OCI-LY7 (cell line): Measurements from ENCODE around the gene CASK. TPM values are rescaled to one million over a fixed set of nuclear protein-coding genes. Genes with fewer than 3 reads are reported as not detected.

Experiments used
- BruUV-seq: library from RNA; stranded (reverse); fragments of 400-500 nt; replicated peaks from 2 replicates; lab custom pipeline; 2021; lab: Mats Ljungman, UMichigan
- CTCF ChIA-PET: fragments of 300-600 bp; sonication (Branson Sonifier 250); formaldehyde crosslinking; loops from one replicate; lab custom pipeline; 2022; ENCODE audit warnings: antibody characterized with exemption; ENCODE audit not compliant: unreplicated experiment; lab: Charles Lee
- POLR2A ChIA-PET: fragments of 300-600 bp; sonication (Branson Sonifier 250); formaldehyde crosslinking; loops from one replicate; lab custom pipeline; 2022; ENCODE audit warnings: antibody characterized with exemption; lab: Charles Lee
- DNase-seq: peaks from one replicate; pipeline ENCODE4 v3.0.0-alpha.2; 2015; ENCODE audit warnings: low spot score
- H2AFZ ChIP-seq: fragments of 200-600 bp; sonication (generic), shearing (Covaris generic); 2 replicates; pipeline ENCODE4 v1.6.1; 2014; ENCODE audit warnings: mild to moderate bottlenecking, antibody characterized with exemption, low read length, moderate library complexity
- H3K27ac ChIP-seq: fragments of 200-600 bp; sonication (generic); 2 replicates; pipeline ENCODE4 v1.5.1; 2014; ENCODE audit warnings: mixed run types, low read depth, mild to moderate bottlenecking, moderate library complexity, low read length, inconsistent platforms; ENCODE audit not compliant: poor library complexity, severe bottlenecking
- H3K36me3 ChIP-seq: fragments of 200-600 bp; sonication (generic); 2 replicates; pipeline ENCODE4 v1.6.1; 2014; ENCODE audit warnings: mild to moderate bottlenecking, antibody characterized with exemption, low read length, moderate library complexity, mixed read lengths; ENCODE audit not compliant: insufficient read depth
- H3K4me1 ChIP-seq: fragments of 200-600 bp; sonication (generic); 2 replicates; pipeline ENCODE4 v1.5.1; 2014; ENCODE audit warnings: mild to moderate bottlenecking, low read length; ENCODE audit not compliant: insufficient read depth, poor library complexity, severe bottlenecking
- H3K4me2 ChIP-seq: fragments of 200-600 bp; sonication (generic); 2 replicates; pipeline ENCODE4 v1.6.1; 2014; ENCODE audit warnings: mild to moderate bottlenecking, low read length
- H3K4me3 ChIP-seq: fragments of 200-600 bp; sonication (generic); 2 replicates; pipeline ENCODE4 v1.5.1; 2014; ENCODE audit warnings: mild to moderate bottlenecking, low read depth, low read length; ENCODE audit not compliant: poor library complexity, severe bottlenecking
- H3K79me2 ChIP-seq: fragments of 200-600 bp; sonication (generic); 2 replicates; pipeline ENCODE4 v1.6.1; 2016; ENCODE audit warnings: low read depth, mild to moderate bottlenecking, low read length, moderate library complexity, mixed read lengths; ENCODE audit not compliant: insufficient read depth
- H3K9me2 ChIP-seq: fragments of 200-600 bp; sonication (generic); 2 replicates; pipeline ENCODE4 v1.6.1; 2016; ENCODE audit warnings: mild to moderate bottlenecking, low read length, mixed read lengths; ENCODE audit not compliant: insufficient read depth
- H3K9me3 ChIP-seq: fragments of 200-600 bp; sonication (generic); 2 replicates; pipeline ENCODE4 v1.6.1; 2014; ENCODE audit warnings: mild to moderate bottlenecking, mixed run types, low read length, mixed read lengths
- H4K20me1 ChIP-seq: fragments of 200-600 bp; sonication (generic); 2 replicates; pipeline ENCODE4 v1.6.1; 2014; ENCODE audit warnings: mild to moderate bottlenecking, antibody characterized with exemption, low read length, moderate library complexity, mixed read lengths; ENCODE audit not compliant: insufficient read depth
- EZH2phosphoT487 ChIP-seq: fragments of 200-600 bp; sonication (generic); IDR thresholded peaks from 2 replicates; pipeline ENCODE4 v1.6.1; 2018; ENCODE audit warnings: low read depth, borderline replicate concordance, mild to moderate bottlenecking, mixed run types, antibody characterized with exemption, low read length, moderate library complexity, mixed read lengths
- intact Hi-C: fragments of 100-400 bp; cut with micrococcal nuclease; formaldehyde crosslinking; loops from one replicate; pipeline ENCODE4 v1.10.0; 2022; ENCODE audit not compliant: unreplicated experiment
- total RNA-seq, 2 experiments: library from RNA; depleted of rRNA in 1 of 2; stranded (reverse); fragments of >200 nt in 1 of 2; shearing (Covaris generic) in 1 of 2; gene quantifications; 2 replicates each; pipeline ENCODE4 v1.2.3, GENCODE V29; 2014 to 2022
- TF ChIP-seq, protein P1 (sequence below): fragments of 200-600 bp; sonication (generic); conservative IDR thresholded peaks from 2 replicates; pipeline ENCODE4 v1.5.1; 2014; ENCODE audit warnings: mild to moderate bottlenecking, antibody characterized with exemption, low read length, moderate library complexity, mixed read lengths

Gene CASK
- total RNA-seq, 2 experiments from 2014 or later: 18.6 to 29.4 TPM

DNA sequence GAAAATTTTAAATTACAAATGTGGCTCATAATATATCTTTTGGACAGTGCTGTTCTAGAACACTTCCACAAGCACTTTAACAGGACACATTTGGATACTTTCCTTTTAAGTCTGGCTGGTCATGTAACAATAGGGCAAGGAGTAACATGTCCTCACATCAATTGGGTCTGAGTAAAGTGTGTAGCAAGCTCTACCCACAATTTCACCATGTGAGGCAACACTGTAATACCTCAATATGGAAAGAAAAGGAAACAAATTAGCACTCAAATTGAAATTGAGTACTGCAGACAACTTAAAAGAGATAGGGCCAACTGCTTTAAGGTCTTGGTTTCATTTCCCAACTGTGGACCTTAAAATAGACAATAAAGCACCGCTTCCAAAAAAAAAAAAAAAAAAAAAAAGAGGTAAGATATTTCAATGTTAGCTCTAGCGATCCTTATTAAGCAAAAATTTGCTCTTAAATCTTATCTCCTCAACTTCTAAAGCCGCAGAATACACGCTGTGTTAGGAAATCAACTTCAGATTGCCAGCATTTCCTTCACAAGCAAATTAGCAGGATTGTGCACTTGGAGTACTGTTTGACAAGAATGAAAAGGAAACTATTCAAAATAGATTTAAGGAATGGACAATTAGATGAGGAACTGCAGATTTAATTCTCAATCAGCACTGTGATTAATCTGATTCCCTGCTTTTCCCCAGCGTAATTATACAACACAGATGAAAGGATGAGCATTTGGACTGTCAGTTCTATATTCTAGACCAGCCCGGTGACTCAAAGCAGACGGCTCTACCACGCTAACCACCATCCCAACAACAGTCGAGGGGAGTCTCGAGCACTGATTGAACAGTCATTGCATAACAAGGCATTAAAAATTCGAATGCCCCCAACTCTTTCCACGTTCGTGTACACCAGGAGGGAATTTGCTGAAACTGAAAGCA is 1.6 kb downstream of the CASK start:
- Histone ChIP-seq H3K4me2 (peak overlapping the region; percentile 71), H3K79me2 (peaks cover 54% of the 10 kb centered on the region), H4K20me1 (no peaks in the 10 kb centered on the region), H3K9me2 (no peaks in the 10 kb centered on the region), H3K36me3 (no peaks in the 10 kb centered on the region), H3K9me3 (no peaks in the 10 kb centered on the region), H3K4me1 (peaks cover 19% of the 10 kb centered on the region), H3K4me3 (peak overlapping the region; percentile 84), H2AFZ (peak overlapping the region; percentile 39; the same call in 1 of the 2 replicates), H3K27ac (peak overlapping the region; percentile 44)
- POLR2A ChIA-PET: interaction anchor here (0.6 to 1.0 kb wide), 3 partner anchors 54 to 645 kb away, joined by 3 to 6 read pairs (median 4); no protein-coding TSS in a partner anchor
- CTCF ChIA-PET: interaction anchor here (0.5 to 0.7 kb wide), 2 partner anchors 363 to 876 kb away, joined by 3 to 13 read pairs; no protein-coding TSS in a partner anchor
- intact Hi-C loops: loop anchor here (5.0 kb wide), 2 partner anchors 124 to 1021 kb away; no protein-coding TSS in a partner anchor
- BruUV-seq: TSS peak; percentile 64
- peak; percentile 20 for DNase-seq
- no peak for TF ChIP-seq EZH2phosphoT487
- TF ChIP-seq, protein P1, sequence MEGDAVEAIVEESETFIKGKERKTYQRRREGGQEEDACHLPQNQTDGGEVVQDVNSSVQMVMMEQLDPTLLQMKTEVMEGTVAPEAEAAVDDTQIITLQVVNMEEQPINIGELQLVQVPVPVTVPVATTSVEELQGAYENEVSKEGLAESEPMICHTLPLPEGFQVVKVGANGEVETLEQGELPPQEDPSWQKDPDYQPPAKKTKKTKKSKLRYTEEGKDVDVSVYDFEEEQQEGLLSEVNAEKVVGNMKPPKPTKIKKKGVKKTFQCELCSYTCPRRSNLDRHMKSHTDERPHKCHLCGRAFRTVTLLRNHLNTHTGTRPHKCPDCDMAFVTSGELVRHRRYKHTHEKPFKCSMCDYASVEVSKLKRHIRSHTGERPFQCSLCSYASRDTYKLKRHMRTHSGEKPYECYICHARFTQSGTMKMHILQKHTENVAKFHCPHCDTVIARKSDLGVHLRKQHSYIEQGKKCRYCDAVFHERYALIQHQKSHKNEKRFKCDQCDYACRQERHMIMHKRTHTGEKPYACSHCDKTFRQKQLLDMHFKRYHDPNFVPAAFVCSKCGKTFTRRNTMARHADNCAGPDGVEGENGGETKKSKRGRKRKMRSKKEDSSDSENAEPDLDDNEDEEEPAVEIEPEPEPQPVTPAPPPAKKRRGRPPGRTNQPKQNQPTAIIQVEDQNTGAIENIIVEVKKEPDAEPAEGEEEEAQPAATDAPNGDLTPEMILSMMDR: no peak

DNA sequence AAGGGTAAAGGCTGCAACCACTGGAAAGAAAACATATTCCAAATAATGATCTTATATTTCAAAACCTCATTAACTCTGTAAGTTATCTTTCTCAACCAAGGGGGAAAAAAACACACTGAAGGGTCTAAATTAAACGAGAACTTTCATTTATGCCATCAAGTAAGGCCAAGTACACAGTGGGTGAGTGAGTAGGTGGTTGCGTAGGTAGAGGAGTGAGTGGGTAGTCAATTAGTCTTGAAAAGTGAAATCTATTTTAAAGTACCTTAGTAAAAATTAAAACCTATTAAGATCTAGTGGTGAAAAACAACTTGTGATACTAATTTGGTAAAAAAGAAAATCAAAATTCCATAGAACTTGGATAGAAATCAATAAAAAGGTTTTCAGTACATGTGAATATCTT is 3.5 kb downstream of the CASK start:
- peaks cover 64% of the 10 kb centered on the region for H3K79me2 ChIP-seq
- BruUV-seq: no TSS peak
- no peaks in the 10 kb centered on the region for H3K36me3 ChIP-seq
- no peaks in the 10 kb centered on the region for H3K9me3 ChIP-seq
- TF ChIP-seq, protein P1: no peak
- TF ChIP-seq EZH2phosphoT487: no peak
- H3K4me2 ChIP-seq: peak overlapping the region; percentile 71; the same call in 1 of the 2 replicates
- H3K4me1 ChIP-seq: peaks cover 18% of the 10 kb centered on the region
- no peak overlapping the region for H2AFZ ChIP-seq
- no peak overlapping the region for H3K4me3 ChIP-seq
- H4K20me1 ChIP-seq: no peaks in the 10 kb centered on the region; the same call in 1 of the 2 replicates
- intact Hi-C loops: loop anchor here (5.0 kb wide), 2 partner anchors 123 to 1022 kb away; no protein-coding TSS in a partner anchor
- no peak overlapping the region for H3K27ac ChIP-seq
- CTCF ChIA-PET: no interaction called here
- DNase-seq: no peak
- POLR2A ChIA-PET: interaction anchor here (0.9 kb wide), 1 partner anchor 62 kb away, joined by 3 read pairs; no protein-coding TSS in a partner anchor
- no peaks in the 10 kb centered on the region for H3K9me2 ChIP-seq
